D341Med (cell line): ENCODE measurements around the gene PTCHD1.
A peak's percentile ranks its signal among the peaks of the same experiment; 100 is the strongest.

Experiments used
- DNase-seq: peaks from one replicate; pipeline ENCODE4 v3.0.0; 2012; ENCODE audit warnings: low spot score

The PTCHD1 gene

GRCh38 chrX:23334848-23335599 lies at the start of gene PTCHD1:
Gene PTCHD1 (plus strand): TSS chrX:23334849. CDS start chrX:23334876, 27 bp downstream.
- DNase-seq: peak; percentile 51

GRCh38 chrX:23286731-23287130 lies 47.9 kb upstream of the PTCHD1 start:
- DNase-seq: no peak

DNA sequence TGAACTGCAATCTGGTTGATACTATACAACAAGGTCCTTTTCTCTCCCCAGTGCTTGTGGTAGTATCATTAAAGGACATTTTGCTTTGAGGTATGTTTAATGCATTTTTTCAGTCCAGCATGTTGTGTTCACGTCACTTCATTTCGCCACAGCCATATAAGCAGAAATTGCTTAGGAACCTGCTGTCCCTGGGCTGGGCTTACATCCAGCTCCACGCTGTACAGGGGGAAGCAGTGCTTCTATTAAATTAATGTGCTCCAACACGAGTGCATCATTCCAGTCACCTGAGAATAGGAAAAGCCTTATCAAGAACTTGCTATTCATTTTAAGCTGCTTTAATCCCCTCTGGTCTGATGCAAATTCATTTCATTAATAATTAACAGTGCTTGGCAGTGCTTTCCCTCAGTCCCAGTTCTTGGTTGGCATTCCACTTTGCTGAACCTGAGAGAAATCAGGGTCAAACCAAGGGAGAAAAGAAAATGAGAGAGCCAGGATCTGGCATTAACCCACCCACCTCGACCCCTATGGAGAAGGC lies 47.4 kb upstream of the PTCHD1 start:
- DNase-seq: peak; percentile 41

DNA sequence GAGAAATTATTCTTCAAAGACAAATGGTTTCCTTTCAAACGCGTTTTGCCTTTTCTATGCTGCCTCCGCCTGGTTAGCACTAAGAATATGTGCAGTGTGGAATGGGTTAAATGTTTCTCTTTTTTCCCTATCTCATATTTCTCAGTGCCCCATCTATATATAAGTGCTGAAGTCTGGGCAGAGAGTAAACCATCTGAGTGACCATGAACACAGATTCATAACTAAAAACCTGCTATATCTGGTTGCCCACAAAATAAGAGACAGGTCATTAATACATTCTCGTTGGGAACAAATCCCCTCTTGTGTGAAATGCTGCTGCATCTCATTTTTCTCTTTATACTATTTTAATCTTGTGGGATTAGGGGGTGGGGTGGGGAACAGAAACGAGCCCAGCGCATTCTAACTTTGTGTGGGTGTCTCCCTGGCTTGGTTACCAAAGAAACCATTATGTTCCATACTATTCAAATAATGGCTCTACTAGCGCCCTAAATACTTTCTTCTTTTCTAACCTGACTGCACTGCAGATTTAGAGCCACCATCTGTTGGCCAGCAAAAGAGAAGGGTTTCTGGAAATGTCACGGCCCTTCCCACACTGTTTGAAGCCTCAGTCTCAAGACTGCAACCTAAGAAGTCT lies 42.2 kb upstream of the PTCHD1 start:
- DNase-seq: no peak

DNA sequence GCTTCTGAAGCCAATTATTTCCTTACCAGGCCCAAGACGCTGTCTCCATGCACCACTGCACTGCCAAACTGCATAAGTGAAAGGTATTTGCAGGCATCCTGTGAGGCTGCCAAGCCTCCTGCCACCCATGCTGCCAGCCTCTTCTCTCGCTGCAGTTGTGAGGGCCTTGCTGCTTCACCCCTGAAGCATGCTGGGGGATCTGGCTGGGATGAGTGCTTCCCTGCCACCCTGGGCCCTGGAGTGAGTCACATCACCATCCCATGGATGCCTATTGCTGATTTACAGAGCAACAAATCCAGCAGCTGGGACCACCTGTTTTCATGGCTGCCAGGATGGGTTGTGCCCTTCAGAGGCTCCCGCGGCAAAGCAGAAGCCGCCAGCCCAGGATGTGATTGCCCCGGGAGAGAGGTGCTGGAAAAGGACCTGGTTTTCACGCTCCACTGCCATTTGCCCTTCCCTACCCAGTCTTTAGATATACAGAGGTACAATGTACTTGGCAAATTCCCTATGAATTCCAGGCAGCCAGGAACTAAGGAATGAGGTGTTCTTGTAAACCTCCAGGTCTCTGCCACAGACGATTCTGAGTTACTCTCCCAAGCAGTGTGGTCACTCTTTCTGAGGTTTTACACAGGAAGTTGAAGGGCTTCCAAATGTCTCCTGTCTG lies 41.5 kb upstream of the PTCHD1 start:
- DNase-seq: peak; percentile 13

GRCh38 chrX:23304881-23305280 lies 29.8 kb upstream of the PTCHD1 start:
- DNase-seq: no peak

- no peak for DNase-seq
Measured at GRCh38 chrX:23311731-23312130, 22.9 kb upstream of the PTCHD1 start.

DNA sequence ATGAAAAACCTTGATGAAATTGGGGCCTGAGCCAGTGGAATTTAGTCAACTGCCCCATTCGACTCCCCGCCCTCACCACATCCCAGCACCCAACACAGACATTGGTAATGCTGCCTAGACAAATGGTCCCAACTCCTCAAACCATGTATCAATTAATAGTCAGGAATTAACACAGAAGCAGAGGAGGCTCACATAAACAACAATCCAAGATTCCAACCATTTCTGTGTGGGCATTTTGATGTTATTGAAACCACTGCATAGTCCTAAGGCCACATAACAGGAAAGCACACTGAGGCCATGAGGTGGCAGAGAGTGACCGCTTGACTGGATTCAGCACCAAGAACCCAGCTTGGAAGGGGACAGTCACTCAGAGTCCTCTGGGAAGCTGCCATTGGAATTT lies 22.5 kb upstream of the PTCHD1 start:
- DNase-seq: no peak

GRCh38 chrX:23317799-23318724 lies 16.6 kb upstream of the PTCHD1 start:
- peak; percentile 77 for DNase-seq

DNA sequence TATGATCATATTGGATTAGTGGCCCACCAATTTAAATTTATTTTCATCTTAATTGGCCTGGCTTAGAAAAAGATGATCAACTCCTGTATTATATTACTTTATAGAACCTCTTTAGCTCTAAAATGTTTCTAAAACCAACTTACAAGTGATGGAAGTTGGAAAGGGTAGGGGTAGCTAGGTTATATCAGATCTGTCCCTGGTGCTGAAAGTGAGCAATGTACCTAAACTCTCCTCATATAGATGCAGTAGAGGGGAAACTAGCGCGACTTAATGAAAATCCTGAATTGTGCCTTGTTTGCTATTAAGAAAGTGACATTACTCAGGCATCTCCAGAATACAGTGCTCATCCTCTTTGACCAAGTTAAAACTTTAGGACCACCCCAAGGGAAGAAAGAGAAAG lies 7.5 kb upstream of the PTCHD1 start:
- DNase-seq: no peak

DNA sequence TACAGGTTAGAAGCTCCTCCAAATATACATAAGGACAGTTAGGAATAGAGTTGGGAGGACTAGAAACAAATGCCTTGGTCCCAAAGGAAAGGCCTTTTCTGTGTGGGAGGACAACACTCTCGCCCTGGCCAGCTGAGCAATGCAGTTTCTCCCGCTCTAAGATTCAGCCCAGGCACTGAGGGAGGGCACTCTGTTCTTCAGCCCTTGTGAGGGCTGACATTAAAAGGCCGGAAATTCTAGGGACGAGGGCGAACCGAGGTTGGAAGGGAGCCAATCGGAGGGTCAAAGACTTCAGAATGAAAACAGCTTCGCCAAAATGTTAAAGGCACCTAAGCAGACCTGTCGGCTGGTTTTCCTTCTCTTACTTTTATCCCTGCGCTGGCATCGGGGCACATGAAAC lies 2.9 kb upstream of the PTCHD1 start:
- DNase-seq: no peak

- peak; percentile 12 for DNase-seq
Measured at GRCh38 chrX:23332101-23332887, 2.4 kb upstream of the PTCHD1 start.

DNA sequence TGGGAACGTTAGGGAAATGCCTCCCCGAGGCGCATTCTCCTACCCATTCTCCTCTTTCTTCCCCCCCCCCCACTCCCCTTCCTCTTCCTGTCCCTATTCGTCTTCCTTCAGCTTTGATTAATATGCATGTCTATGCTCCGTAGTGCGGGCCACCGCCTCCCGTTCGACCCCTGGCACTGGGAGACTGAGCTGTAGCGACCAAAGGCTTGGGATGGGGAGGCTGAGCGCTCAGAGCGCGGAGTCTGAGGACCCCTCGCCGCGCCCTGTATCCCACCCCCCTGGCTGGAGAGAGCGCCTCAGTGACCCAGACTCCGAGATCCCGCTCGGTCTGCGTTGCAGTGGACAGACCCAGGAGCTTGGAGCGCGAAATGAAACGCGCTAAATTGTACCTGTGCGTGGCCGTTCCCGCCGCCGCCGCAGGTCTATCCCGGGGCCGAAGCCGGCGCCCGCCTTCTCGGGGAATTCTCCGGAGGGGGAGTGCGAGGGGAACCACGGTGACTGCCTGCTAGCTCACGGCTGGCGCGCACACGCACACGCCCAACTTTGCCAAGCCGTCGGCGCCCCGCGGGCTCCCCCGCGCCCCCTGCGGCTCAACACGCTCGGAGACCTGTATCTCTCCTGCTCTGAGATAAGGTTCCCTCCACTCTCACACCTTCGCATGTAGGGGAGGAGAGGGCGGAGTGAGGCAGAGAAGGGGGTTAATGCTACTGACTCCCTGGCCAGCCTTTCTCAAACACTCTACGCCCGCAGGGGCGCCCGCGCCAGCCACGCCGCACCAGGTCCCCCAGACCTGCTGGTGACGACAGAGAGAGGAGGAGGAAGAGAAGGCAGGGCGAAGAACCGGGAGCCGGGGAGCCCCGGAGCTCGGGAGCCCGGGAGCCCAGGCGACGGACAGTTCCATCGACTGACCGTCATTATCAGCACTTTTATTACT lies 1.5 kb upstream of the PTCHD1 start:
- DNase-seq: peak; percentile 49

- peak; percentile 59 for DNase-seq
Measured at GRCh38 chrX:23333842-23334520, 668 bp upstream of the PTCHD1 start.

GRCh38 chrX:23334521-23334847 lies 165 bp upstream of the PTCHD1 start:
- DNase-seq: no peak

DNA sequence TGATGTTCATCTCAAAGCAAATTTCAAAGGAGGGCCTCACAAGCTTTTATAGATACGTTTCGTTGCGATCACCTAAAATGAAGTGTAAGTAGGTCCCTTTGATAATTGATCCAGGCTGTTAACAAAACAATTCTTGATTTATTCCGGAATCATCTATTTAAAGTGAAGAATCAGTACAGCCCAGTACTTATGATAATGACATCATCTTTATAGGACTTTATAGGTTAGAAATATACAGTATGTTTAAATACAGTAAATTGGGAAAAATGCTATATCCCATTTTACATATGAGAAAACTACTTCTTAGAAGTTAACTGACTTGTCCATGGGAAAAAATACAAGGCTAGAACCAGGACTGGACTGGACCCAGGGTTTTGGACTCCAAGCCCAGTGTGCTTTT lies 3.7 kb downstream of the PTCHD1 start:
- DNase-seq: no peak

- no peak for DNase-seq
Measured at GRCh38 chrX:23341452-23341851, 6.8 kb downstream of the PTCHD1 start.

- no peak for DNase-seq
Measured at GRCh38 chrX:23344238-23344903, 9.7 kb downstream of the PTCHD1 start.

- no peak for DNase-seq
Measured at GRCh38 chrX:23344904-23345271, 10.2 kb downstream of the PTCHD1 start.
